Measurements from ENCODE around the gene ASTL.

The ASTL gene

DNA sequence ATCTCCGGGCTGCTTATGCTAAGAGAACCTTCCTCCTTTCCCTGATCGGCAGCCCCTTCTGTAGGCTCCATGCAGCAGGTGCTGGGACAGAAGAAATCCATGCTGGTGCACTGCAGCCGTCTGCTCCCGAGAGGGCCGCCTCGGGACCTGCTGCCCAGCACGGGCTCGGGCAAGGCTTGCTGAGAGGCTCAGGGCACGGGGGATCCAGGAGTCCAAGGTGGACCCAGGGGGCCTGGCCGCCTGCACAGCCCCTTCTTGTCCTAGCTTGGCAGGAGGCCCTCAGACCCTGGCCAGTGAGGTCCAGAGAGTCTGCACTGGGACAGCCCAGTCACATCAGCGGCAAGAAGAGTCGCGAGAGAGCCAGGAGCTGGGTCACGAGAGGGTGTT lies 20.2 kb upstream of the ASTL start:
- no peak for DNase-seq

DNA sequence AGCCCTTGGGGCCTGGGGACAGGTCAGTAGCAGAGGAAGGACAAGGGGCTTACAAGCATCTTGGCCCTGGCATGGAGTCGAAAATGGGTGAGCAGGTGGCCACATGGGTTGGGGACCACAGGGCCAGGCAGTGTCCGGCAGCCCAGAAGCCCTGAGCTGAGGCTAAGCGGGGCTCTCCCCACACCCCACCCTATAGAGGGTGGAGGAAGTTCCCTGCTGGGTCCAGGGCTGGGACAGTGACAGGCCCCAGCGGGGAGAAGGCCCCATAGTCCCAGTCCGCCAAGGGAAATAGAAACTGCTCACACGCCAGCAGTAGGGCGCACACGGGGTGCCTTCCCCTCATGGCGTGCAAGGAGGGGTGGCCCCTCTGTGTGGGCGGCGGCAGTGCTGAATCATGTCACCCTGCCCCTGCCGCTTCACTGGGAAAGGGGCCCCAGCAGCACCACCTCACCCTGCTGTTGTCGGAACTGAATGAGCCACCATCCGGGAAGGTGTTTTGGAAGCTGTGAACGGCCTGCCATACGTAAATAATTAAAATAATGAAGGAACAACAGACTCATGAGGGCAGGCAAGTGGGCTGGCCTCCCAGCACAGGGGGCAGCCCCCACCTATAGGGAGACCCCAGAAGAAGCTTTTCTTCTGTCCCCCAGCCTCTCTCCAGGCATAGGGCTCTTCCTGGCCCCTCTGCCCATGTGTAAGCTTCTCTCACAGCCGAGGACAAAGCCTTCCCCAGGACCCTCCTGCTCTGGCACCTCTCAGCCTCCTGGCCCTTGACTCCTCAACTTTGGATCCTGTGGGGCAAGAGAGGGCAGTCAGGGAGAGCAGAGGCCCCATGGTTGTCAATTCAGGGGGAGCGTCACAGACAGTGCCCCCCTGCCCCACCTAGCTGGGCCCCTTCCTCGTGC lies 19.6 kb upstream of the ASTL start:
- DNase-seq: no peak

GRCh38 chr2:96156926-96157648 lies 18.8 kb upstream of the ASTL start:
- DNase-seq: no peak

DNA sequence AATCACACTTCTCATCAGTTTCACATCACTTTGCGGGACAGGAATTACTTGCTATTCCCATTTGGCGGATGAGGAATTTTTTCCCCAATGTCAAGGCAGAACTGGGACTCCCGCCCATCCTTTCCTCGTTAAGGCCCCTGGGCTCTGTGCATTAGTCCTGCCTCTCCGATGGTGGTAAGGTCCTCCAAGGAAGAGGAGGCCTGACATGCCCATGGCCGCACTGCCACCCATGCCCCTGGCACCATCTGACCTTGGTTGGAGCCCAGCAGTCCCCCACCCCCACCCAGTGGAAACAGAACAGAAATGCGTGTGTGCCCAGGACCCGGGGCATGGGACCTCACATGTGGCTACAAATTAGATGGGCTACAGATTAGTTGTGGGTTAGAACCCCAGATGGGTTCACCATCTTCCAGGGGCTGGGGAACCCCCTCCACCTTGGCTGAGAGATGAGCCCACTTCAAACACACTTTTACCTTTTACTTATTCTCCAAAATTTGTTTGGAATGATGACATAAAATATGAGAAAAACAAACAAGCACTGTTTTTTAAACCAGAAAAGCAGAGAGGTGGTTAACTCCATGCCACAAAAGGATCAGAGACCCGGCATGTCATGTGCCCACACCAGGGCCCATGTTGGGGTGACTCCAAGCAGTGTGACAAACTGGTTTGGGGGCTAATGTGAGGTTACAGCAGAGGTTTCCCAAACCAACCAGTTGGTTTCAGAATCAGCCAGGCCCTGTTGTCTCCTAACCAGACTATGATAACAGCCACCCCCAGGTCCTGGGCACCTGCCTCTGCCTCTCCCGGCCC lies 17.9 kb upstream of the ASTL start:
- DNase-seq: no peak

- no peak for DNase-seq
Observed at GRCh38 chr2:96154506-96155380, 16.4 kb upstream of the ASTL start.

GRCh38 chr2:96153991-96154431 lies 15.7 kb upstream of the ASTL start:
- DNase-seq: no peak

GRCh38 chr2:96153291-96153713 lies 15.0 kb upstream of the ASTL start:
- DNase-seq: no peak

GRCh38 chr2:96152304-96153161 lies 14.2 kb upstream of the ASTL start:
- DNase-seq: no peak

DNA sequence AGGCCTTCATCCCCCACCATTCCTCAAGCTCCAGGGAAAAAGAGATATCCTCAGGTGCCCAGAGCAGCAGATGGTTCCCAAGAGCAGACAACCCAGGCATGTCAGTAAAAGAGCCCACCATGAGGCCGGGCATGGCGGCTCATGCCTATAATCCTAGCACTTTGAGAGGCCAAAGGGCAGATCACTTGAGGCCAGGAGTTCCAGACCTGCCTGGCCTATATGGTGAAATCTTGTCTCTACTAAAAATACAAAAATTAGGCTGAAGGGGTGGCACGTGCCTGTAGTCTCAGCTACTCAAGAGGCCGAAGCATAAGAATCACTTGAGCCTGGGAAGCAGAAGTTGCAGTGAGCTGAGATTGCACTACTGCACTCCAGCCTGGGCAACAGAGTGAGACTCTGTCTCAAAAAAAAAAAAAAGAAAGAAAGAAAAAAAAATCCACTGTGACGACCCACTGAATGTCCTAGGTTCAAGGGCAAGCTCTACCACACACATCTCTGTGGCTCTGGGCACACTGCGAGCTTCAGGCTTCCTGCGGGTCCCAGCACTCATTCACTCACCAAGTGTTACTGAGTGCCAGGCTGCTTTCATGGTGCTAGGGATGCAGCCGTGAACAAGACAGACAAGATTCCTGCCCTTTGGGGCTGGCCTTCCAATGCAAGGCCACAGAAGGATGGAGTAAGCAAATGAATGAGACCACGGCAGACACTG lies 13.4 kb upstream of the ASTL start:
- no peak for DNase-seq

GRCh38 chr2:96150791-96151594 lies 12.7 kb upstream of the ASTL start:
- no peak for DNase-seq

DNA sequence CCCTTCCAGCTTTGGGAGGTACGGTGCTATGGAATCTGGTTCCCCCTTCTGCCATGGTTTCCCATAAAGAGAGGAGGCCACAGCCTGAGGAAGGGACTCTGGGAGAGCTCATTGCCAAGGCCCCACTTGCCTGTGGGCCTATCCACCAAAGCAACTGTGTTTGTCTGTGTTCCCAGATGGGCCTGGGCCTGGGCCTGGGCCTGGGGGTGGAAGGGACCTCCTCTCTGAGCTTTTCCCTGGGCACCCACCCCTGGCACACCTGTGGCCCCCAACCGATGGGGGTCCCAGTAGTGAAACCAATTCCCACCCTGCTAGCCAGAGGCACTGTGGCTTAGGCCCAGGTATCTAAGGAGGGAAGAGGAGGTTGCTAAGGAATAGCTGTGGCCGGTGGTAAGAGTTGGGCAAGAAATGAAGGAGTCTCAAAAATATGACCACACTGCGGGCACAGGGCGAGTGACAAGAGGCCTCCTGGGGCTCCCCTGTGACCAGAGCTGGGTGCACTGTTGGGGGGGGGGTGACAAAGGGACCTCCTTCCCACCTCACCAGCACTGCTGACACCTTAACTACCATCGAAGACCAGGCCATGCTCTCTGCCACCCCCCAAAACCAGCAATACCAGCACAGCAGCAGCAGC lies 11.8 kb upstream of the ASTL start:
- DNase-seq: no peak

DNA sequence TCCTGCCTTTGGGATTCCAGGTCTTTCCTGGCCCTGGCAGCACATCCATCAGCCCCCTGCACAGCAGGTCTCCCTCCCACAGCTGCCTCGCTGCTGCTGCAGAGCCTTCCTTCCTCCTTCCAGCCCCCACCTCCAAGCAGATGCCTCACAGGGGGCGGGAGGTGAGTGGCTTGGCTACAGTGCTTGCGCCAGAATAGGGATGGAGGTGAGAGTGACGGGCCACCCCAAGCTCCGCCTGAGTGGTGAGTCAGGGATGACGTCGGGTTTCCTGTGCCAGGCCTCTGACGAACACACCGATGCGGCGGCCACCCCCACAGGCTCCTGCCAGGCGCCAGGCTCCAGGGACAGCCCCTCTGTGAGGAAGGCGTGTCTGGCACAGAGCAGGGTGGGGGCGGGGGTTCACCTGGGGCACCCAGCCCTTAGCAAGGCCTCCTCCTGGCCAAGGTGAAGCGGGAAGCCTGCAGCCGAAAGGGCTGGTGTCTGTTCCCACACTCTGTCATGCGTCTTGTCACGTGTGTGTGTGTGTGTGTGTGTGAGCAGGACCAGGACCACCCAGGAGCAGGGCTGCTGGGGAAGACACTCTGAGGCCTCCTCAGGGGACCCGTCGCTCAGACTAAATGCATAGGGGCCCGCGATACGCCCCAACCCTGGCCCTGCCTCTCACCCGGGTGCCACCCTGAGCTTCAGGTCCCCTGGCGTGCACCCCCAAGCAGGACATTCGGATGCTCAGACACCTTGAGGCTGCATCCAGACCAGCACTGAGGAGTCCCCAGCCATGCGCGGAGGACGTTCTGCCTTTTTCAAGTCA lies 10.3 kb upstream of the ASTL start:
- DNase-seq: no peak

- DNase-seq: no peak
Observed at GRCh38 chr2:96147593-96148201, 9.4 kb upstream of the ASTL start.

DNA sequence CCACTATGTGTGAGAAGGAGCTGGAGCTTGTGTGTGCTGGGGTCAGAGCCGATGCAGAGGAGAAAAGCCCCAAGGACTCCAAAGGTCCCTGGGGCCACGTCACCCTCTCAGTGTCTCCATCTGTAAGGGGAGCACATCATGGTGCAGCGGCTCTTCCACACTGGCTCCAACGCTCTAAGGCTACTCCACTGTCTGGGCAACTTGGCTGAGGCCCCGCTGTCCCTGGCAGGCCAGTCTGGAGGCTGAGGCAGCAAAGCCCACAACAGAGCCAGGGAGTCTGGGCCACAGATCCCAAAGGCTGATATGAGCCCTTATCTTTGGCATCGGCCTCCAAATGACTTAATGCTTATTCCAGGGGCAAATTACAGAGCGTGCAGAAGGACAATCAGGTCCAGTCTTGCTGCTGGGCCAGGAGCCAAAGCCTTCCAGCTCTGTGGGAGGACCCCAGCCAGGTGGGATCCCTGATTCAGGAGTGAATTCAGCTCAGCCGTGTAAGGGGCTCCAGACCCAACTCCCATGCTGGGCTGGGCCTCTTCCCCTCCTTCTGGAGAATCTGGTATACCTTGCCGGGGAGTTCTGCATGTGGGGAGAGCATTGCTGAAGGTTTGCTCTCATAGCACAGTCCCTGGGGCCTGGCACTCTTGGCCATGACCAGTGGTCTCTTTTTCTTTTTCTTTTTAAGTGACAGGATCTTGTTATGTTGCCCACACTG lies 8.7 kb upstream of the ASTL start:
- no peak for DNase-seq

DNA sequence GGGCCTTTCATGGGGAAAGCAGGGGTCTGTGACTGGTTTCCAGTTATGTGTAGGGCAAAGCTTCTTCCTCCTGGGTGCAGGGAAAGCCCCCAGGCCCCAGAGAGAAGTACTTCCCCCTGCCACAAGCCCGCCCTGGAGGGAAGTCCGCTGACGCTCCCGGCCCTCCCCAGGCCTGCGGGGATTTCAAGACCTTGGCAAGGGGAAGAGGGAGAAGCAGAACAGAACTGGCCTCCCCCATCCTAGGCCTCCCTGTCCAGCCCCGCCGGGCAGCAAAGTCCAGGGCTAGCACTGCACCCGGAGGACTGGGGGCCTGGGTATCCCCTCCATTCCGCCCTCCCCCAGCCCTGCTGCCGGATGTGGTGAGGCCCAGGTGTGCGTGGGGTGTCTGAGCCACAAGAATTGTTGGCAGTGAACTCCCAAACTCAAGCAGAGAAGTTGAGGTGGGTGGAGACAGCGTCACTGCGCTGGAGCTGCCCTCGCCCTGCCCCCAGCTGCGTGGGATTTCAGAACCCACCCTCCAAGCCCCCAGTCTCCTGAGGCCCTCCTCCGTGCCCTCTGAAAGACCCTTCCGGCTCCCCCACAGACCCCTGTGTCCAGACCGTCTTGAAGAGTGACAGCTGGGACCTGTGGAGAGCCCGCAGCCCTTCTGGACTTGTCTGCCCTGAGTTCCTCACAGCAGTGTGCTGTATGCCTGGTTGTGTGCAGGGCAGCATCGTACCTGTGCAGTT lies 8.0 kb upstream of the ASTL start:
- DNase-seq: no peak

DNA sequence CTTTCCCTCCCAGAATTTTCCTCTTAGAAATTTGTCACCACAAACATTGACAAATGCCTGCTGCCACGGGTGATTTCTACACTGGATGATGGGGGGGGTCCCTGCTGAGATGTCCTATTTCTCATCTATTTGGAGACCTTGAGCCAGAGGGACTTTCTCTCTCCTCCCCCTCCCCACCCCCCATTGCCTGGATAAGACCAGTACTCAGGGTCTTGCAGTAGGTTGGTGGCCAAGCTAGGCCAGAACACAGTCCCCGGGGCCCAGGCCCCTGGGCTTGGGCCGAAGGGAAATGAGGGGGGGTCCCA lies 7.5 kb upstream of the ASTL start:
- DNase-seq: no peak
